Transverse colon (tissue), 4 donors: ENCODE results near the gene PPM1N. TPM values are rescaled to one million over a fixed set of nuclear protein-coding genes. Genes with fewer than 3 reads are reported as not detected.
A peak's percentile ranks its signal among the peaks of the same experiment; 100 is the strongest.

ENCODE experiments used
- DNase-seq: peaks from one replicate; pipeline ENCODE4 v3.0.0-alpha.2; 2019
- H3K27ac ChIP-seq, 4 donors: fragments of 200-600 bp; sonication (generic); 2 replicates each; pipeline ENCODE4 v1.5.1; 2016 to 2018; ENCODE audit warnings: inconsistent platforms in 4 of 4
- H3K27me3 ChIP-seq: fragments of 200-600 bp; sonication (generic); 2 replicates; pipeline ENCODE4 v1.5.1; 2017; ENCODE audit warnings: inconsistent platforms
- H3K36me3 ChIP-seq, 4 donors: fragments of 200-600 bp; sonication (generic); 2 replicates each; pipeline ENCODE4 v1.5.1; 2017 to 2019; ENCODE audit warnings: inconsistent platforms in 4 of 4
- H3K4me1 ChIP-seq, 4 donors: fragments of 200-600 bp; sonication (generic); 2 replicates each; pipeline ENCODE4 v1.5.1; 2017 to 2020; ENCODE audit warnings: inconsistent platforms in 4 of 4
- H3K4me3 ChIP-seq, 4 donors: fragments of 200-600 bp; sonication (generic); 1 replicate in 1 of 4; 2 replicates in 3 of 4; pipeline versions ENCODE4 v1.5.1 to v1.6.1; 2017 to 2019; ENCODE audit warnings: inconsistent platforms in 4 of 4
- H3K9me3 ChIP-seq, 2 donors: fragments of 200-600 bp; sonication (generic); 2 replicates each; pipeline ENCODE4 v1.5.1; 2017 to 2019; ENCODE audit warnings: inconsistent platforms in 2 of 2
- CTCF ChIP-seq, 5 experiments: fragments of 200-600 bp in 3 of 5; fragments of 450-650 bp in 2 of 5; sonication (generic) in 3 of 5; IDR thresholded peaks; 1 replicate in 2 of 5; 2 replicates in 3 of 5; pipeline ENCODE4 v1.5.1; 2016 to 2017; ENCODE audit warnings: antibody characterized with exemption in 5 of 5, inconsistent platforms in 3 of 5, mild to moderate bottlenecking in 2 of 5, moderate library complexity in 1 of 5
- EP300 ChIP-seq: sonication (generic); formaldehyde crosslinking; IDR thresholded peaks from one replicate; pipeline ENCODE4 v1.6.1; 2017; ENCODE audit warnings: antibody characterized with exemption, low read depth
- POLR2A ChIP-seq: fragments of 450-650 bp; IDR thresholded peaks from one replicate; pipeline ENCODE4 v1.6.1; 2016; ENCODE audit warnings: antibody characterized with exemption, mild to moderate bottlenecking, moderate library complexity
- POLR2AphosphoS5 ChIP-seq, 3 donors: sonication (generic); formaldehyde crosslinking; IDR thresholded peaks; one replicate each; pipeline ENCODE4 v1.6.1; 2016; ENCODE audit warnings: antibody characterized with exemption in 3 of 3
- WGBS, 2 donors: methylation state at CpG; one replicate each; pipeline ENCODE4 v1.1.5; 2018; ENCODE audit warnings: low coverage in 1 of 2; 5-methylcytosine and 5-hydroxymethylcytosine counted together
- in situ Hi-C, 4 donors: fragments of 200-750 bp; cut with MboI; loops; one replicate each; pipeline versions ENCODE4 v1.15.0 to v1.15.1; 2017; ENCODE audit warnings: low sequenced_read_pairs in 3 of 4, low pct_ligation_motif_present in 1 of 4, low pct_unique_long_range_greater_than_20kb in 1 of 4
- intact Hi-C: fragments of 100-400 bp; cut with DNase I; formaldehyde crosslinking; loops from one replicate; pipeline ENCODE4 v1.15.1; 2023; ENCODE audit warnings: low total_unique reads
- total RNA-seq, 4 donors: library from RNA; depleted of rRNA; stranded (reverse); fragments of >200 nt; gene quantifications; one replicate each; pipeline ENCODE4 v1.1.0, GENCODE V29; 2016

Gene PPM1N
- total RNA-seq, 4 donors from 2014 or later: 1.00 to 4.3 (median 1.4) TPM; not detected in 1

- Histone ChIP-seq H3K4me3 (no peak overlapping the region), H3K27ac (peak overlapping the region; percentile 98 to 100 (median 99)), H3K9me3 (no peaks in the 10 kb centered on the region), H3K27me3 (no peaks in the 10 kb centered on the region), H3K4me1 (peaks cover 51 to 86% (median 80%) of the 10 kb centered on the region in 4 donors), H3K36me3 (peaks cover 0 to 4% (median 0%) of the 10 kb centered on the region in 4 donors)
- intact Hi-C loops (no loop called here), in situ Hi-C loops (no loop called here)
- TF ChIP-seq POLR2AphosphoS5 (IDR thresholded peaks at IDR 0.05): no peak
- no peak for TF ChIP-seq CTCF (IDR thresholded peaks at IDR 0.05)
- no peak for TF ChIP-seq EP300
- no peak for TF ChIP-seq POLR2A
- DNase-seq: no peak
- 38 to 74% methylated on average over 1 to 6 of the region's 6 CpGs for WGBS, 2 donors
Observed at GRCh38 chr19:45512881-45513483, 14.7 kb downstream of the PPM1N start.

- WGBS, 2 donors: 39% methylated on average over 11 of the region's 13 CpGs; no CpG with 5 or more reads in 1 of the 2 donors
- Histone ChIP-seq H3K4me3 (peak overlapping the region in 1 of 4 donors; percentile 12), H3K9me3 (no peaks in the 10 kb centered on the region), H3K27me3 (no peaks in the 10 kb centered on the region), H3K4me1 (peaks cover 51 to 97% (median 85%) of the 10 kb centered on the region in 4 donors), H3K27ac (peak overlapping the region; percentile 98 to 100 (median 99)), H3K36me3 (peaks cover 0 to 10% (median 2%) of the 10 kb centered on the region in 4 donors)
- TF ChIP-seq POLR2A (peak; percentile 54), POLR2AphosphoS5 (IDR thresholded peaks at IDR 0.05) (peak in 2 of 3 donors; percentile 72 to 78), CTCF (IDR thresholded peaks at IDR 0.05) (no peak), EP300 (peak; percentile 23)
- in situ Hi-C loops: no loop called here
- DNase-seq: peak; percentile 92
- intact Hi-C loops: no loop called here
Observed at GRCh38 chr19:45514376-45515051, 16.3 kb downstream of the PPM1N start.

GRCh38 chr19:45515081-45515624 is 16.9 kb downstream of the PPM1N start:
- in situ Hi-C loops: no loop called here
- Histone ChIP-seq H3K4me3 (peak overlapping the region in 1 of 4 donors; percentile 3), H3K36me3 (peaks cover 0 to 13% (median 2%) of the 10 kb centered on the region in 4 donors)

GRCh38 chr19:45515807-45516401 is 17.7 kb downstream of the PPM1N start:
- Histone ChIP-seq H3K4me3 (no peak overlapping the region), H3K9me3 (no peaks in the 10 kb centered on the region), H3K36me3 (peaks cover 0 to 20% (median 2%) of the 10 kb centered on the region in 4 donors), H3K27me3 (no peaks in the 10 kb centered on the region), H3K27ac (peak overlapping the region; percentile 98 to 100 (median 99)), H3K4me1 (peaks cover 40 to 93% (median 73%) of the 10 kb centered on the region in 4 donors)
- intact Hi-C loops: no loop called here
- TF ChIP-seq CTCF (IDR thresholded peaks at IDR 0.05) (peak in 1 of 5 experiments; percentile 43), EP300 (peak; percentile 1), POLR2AphosphoS5 (IDR thresholded peaks at IDR 0.05) (peak in 2 of 3 donors; percentile 21 to 56), POLR2A (peak; percentile 33)
- in situ Hi-C loops: no loop called here
- peak; percentile 77 for DNase-seq
- 52 to 60% methylated on average over 1 to 7 of the region's 9 CpGs for WGBS, 2 donors

More at GRCh38 chr19:45515081-45515624, 16.9 kb downstream of the PPM1N start:
- 55% methylated on average over 10 of the region's 10 CpGs; no CpG with 5 or more reads in 1 of the 2 donors for WGBS, 2 donors
- H3K9me3 ChIP-seq: no peaks in the 10 kb centered on the region
- intact Hi-C loops: no loop called here
- DNase-seq: peak; percentile 64
- H3K27me3 ChIP-seq: no peaks in the 10 kb centered on the region
- H3K27ac ChIP-seq: peak overlapping the region; percentile 98 to 100 (median 99)
- no peak for TF ChIP-seq POLR2A
- peaks cover 48 to 93% (median 78%) of the 10 kb centered on the region in 4 donors for H3K4me1 ChIP-seq
